HepG2 (cell line): ENCODE measurements around the gene UCKL1. TPM values are rescaled to one million over a fixed set of nuclear protein-coding genes. Genes with fewer than 3 reads are reported as not detected.

Source experiments
- ARID5B ChIP-seq: IDR thresholded peaks from 2 replicates; pipeline ENCODE4 v1.4.0; 2020; ENCODE audit warnings: mild to moderate bottlenecking, missing genetic modification reagents
- BRCA1 ChIP-seq: sonication (generic); formaldehyde crosslinking; IDR thresholded peaks from 2 replicates; pipeline ENCODE4 v1.4.0; 2020; ENCODE audit warnings: missing genetic modification reagents
- CHCHD3 ChIP-seq: sonication (generic); formaldehyde crosslinking; IDR thresholded peaks from 2 replicates; pipeline ENCODE4 v1.8.0; 2022; ENCODE audit warnings: mild to moderate bottlenecking, missing genetic modification reagents, moderate library complexity
- FOXM1 ChIP-seq: sonication (generic); formaldehyde crosslinking; IDR thresholded peaks from 2 replicates; pipeline ENCODE4 v1.5.0; 2020; ENCODE audit warnings: missing genetic modification reagents
- HDAC6 ChIP-seq: fragments of 200-600 bp; sonication (generic); IDR thresholded peaks from 2 replicates; pipeline ENCODE4 v1.7.0; 2017; ENCODE audit warnings: mild to moderate bottlenecking, antibody characterized with exemption, low read length, low read depth
- MATR3 ChIP-seq: sonication (generic); formaldehyde crosslinking; IDR thresholded peaks from 2 replicates; pipeline ENCODE4 v1.4.0; 2020; ENCODE audit warnings: missing genetic modification reagents
- NFKBIZ ChIP-seq: IDR thresholded peaks from 2 replicates; pipeline ENCODE4 v1.6.1; 2018; ENCODE audit warnings: missing genetic modification reagents, missing compliant biosample characterization
- PCBP1 ChIP-seq: fragments of 200-400 bp; formaldehyde crosslinking; IDR thresholded peaks from 2 replicates; pipeline ENCODE4 v1.6.1; 2017; ENCODE audit warnings: mild to moderate bottlenecking, low read depth, low read length, borderline replicate concordance
- RARG ChIP-seq: sonication (generic); formaldehyde crosslinking; IDR thresholded peaks from 2 replicates; pipeline ENCODE4 v1.4.0; 2020; ENCODE audit warnings: low read depth, mild to moderate bottlenecking, missing genetic modification reagents
- SALL2 ChIP-seq: sonication (generic); formaldehyde crosslinking; IDR thresholded peaks from 2 replicates; pipeline ENCODE4 v1.8.1; 2023; ENCODE audit warnings: mild to moderate bottlenecking, missing genetic modification reagents, inconsistent platforms
- SCMH1 ChIP-seq: sonication (generic); formaldehyde crosslinking; IDR thresholded peaks from 2 replicates; pipeline ENCODE4 v1.9.0; 2021; ENCODE audit warnings: missing genetic modification reagents, mild to moderate bottlenecking, borderline replicate concordance
- SKIL ChIP-seq: sonication (generic); formaldehyde crosslinking; IDR thresholded peaks from 2 replicates; pipeline ENCODE4 v1.8.0; 2022; ENCODE audit warnings: missing genetic modification reagents, mild to moderate bottlenecking, moderate library complexity, borderline replicate concordance
- ZEB1 ChIP-seq: IDR thresholded peaks from 2 replicates; pipeline ENCODE4 v1.6.1; 2012; ENCODE audit warnings: mild to moderate bottlenecking, low read depth, inconsistent platforms; ENCODE audit not compliant: insufficient replicate concordance
- ZNF432 ChIP-seq: sonication (generic); formaldehyde crosslinking; IDR thresholded peaks from 2 replicates; pipeline ENCODE4 v1.5.0; 2020; ENCODE audit warnings: missing genetic modification reagents, mild to moderate bottlenecking, borderline replicate concordance
- ZNF629 ChIP-seq: sonication (generic); formaldehyde crosslinking; conservative IDR thresholded peaks from 2 replicates; pipeline ENCODE4 v1.5.0; 2020; ENCODE audit warnings: missing genetic modification reagents
- ZNF747 ChIP-seq: sonication (generic); formaldehyde crosslinking; IDR thresholded peaks from 2 replicates; pipeline ENCODE4 v1.8.1; 2023; ENCODE audit warnings: missing genetic modification reagents, mild to moderate bottlenecking, borderline replicate concordance
- ZNF768 ChIP-seq: sonication (generic); formaldehyde crosslinking; IDR thresholded peaks from 2 replicates; pipeline ENCODE4 v1.4.0; 2020; ENCODE audit warnings: missing genetic modification reagents
- polyA plus RNA-seq, 8 experiments: library from polyadenylated mRNA; depleted of rRNA in 3 of 8; stranded (reverse) in 7 of 8; unstranded in 1 of 8; fragments of >200 nt; fragmentation: Illumina TruSeq in 4 of 8; extraction: Trizol in 4 of 8; gene quantifications; 2 replicates each; pipeline versions ENCODE4 v1.2.1 to v1.2.3, GENCODE V29; 2011 to 2016; ENCODE audit warnings: low read depth in 4 of 8, missing spikeins in 1 of 8, mixed read lengths in 1 of 8; ENCODE audit not compliant: insufficient read depth in 1 of 8
- total RNA-seq, 5 experiments: library from RNA; depleted of rRNA; stranded (reverse); fragments of >200 nt; fragmentation: Illumina TruSeq; extraction: Trizol; gene quantifications; 2 replicates each; pipeline ENCODE4 v1.2.3, GENCODE V29; 2016; ENCODE audit warnings: low read depth in 1 of 5
- TF ChIP-seq, protein P1 (sequence below): sonication (generic); formaldehyde crosslinking; IDR thresholded peaks from 2 replicates; pipeline ENCODE4 v1.5.0; 2020; ENCODE audit warnings: mild to moderate bottlenecking, missing genetic modification reagents
- TF ChIP-seq, protein P2 (sequence below): sonication (generic); formaldehyde crosslinking; IDR thresholded peaks from 2 replicates; pipeline ENCODE4 v1.5.1; 2020; ENCODE audit warnings: missing genetic modification reagents, mild to moderate bottlenecking, borderline replicate concordance

The UCKL1 gene
- total and polyA plus RNA-seq, 2 of the 13 experiments (the other 11 are each of a cell fraction or from before 2014, with no cell fraction given) = 50.2 to 126 TPM

GRCh38 chr20:63968928-63969760 is 12.9 kb upstream of the UCKL1 start (continued):
- TF ChIP-seq SKIL (CRISPR knock-in tag) (no peak), ZNF747 (CRISPR knock-in tag) (no peak), RARG (CRISPR knock-in tag) (no peak), MATR3 (no peak), ZNF432 (no peak), FOXM1 (CRISPR knock-in tag) (no peak), SALL2 (CRISPR knock-in tag) (peak; percentile 47; the same call in 1 of the 2 replicates), ARID5B (CRISPR knock-in tag) (peak; percentile 66), NFKBIZ (CRISPR knock-in tag) (0 out of 2 replicates have a peak, but pooled peaks have one; percentile 50), ZNF629 (CRISPR knock-in tag) (peak; percentile 51), HDAC6 (no peak), SCMH1 (CRISPR knock-in tag) (no peak), BRCA1 (no peak), ZEB1 (no peak), CHCHD3 (CRISPR knock-in tag) (no peak), PCBP1 (0 out of 2 replicates have a peak, but pooled peaks have one; percentile 55), ZNF768 (CRISPR knock-in tag) (peak; percentile 15)
- TF ChIP-seq, protein P1, sequence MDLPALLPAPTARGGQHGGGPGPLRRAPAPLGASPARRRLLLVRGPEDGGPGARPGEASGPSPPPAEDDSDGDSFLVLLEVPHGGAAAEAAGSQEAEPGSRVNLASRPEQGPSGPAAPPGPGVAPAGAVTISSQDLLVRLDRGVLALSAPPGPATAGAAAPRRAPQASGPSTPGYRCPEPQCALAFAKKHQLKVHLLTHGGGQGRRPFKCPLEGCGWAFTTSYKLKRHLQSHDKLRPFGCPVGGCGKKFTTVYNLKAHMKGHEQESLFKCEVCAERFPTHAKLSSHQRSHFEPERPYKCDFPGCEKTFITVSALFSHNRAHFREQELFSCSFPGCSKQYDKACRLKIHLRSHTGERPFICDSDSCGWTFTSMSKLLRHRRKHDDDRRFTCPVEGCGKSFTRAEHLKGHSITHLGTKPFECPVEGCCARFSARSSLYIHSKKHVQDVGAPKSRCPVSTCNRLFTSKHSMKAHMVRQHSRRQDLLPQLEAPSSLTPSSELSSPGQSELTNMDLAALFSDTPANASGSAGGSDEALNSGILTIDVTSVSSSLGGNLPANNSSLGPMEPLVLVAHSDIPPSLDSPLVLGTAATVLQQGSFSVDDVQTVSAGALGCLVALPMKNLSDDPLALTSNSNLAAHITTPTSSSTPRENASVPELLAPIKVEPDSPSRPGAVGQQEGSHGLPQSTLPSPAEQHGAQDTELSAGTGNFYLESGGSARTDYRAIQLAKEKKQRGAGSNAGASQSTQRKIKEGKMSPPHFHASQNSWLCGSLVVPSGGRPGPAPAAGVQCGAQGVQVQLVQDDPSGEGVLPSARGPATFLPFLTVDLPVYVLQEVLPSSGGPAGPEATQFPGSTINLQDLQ = no peak
- TF ChIP-seq, protein P2, sequence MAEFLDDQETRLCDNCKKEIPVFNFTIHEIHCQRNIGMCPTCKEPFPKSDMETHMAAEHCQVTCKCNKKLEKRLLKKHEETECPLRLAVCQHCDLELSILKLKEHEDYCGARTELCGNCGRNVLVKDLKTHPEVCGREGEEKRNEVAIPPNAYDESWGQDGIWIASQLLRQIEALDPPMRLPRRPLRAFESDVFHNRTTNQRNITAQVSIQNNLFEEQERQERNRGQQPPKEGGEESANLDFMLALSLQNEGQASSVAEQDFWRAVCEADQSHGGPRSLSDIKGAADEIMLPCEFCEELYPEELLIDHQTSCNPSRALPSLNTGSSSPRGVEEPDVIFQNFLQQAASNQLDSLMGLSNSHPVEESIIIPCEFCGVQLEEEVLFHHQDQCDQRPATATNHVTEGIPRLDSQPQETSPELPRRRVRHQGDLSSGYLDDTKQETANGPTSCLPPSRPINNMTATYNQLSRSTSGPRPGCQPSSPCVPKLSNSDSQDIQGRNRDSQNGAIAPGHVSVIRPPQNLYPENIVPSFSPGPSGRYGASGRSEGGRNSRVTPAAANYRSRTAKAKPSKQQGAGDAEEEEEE (CRISPR knock-in tag) = no peak
